ENCODE data around the gene POLQ.
"Not testable (repeated sequence)": the region's sequence is repeated elsewhere in the genome, so short reads cannot be mapped to it uniquely, and the experiment has no call there.

The POLQ gene

GRCh38 chr3:121424549-121424948 lies 121.2 kb downstream of the POLQ start:
- DNase-seq, result no peak
- no peak for TF ChIP-seq GATA1 (IDR thresholded peaks at IDR 0.05; ENCODE audit: low read depth, low read length)
- no peak for TF ChIP-seq POLR2A (IDR thresholded peaks at IDR 0.05; ENCODE audit: low read length)

- DNase-seq, result no peak
- no peak for TF ChIP-seq POLR2A (IDR thresholded peaks at IDR 0.05; ENCODE audit: low read length)
- TF ChIP-seq GATA1 (IDR thresholded peaks at IDR 0.05; ENCODE audit: low read depth, low read length), result no peak
Observed at GRCh38 chr3:121418182-121418581, 127.6 kb downstream of the POLQ start.

DNA sequence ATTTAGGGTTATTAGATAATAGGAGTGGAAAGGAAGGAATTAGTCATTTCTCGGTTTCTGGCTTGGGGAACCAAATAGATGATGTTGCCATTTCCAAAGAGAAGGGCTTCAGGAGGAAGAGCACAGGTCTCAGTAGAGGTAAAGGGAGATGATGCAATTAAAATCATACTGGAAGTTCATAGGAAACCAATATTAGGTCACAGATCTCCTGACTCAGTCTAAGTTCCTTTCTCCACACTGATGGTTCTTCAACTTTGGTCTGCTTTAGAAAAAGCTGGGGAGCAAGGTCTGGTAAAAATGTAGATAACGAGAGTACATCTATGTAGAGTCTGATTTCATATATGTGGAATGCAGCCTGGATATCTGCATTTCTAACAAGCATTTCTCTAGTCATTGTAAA lies 130.9 kb downstream of the POLQ start:
- DNase-seq, result no peak
- TF ChIP-seq GATA1 (IDR thresholded peaks at IDR 0.05; ENCODE audit: low read depth, low read length), result no peak
- no peak for TF ChIP-seq POLR2A (IDR thresholded peaks at IDR 0.05; ENCODE audit: low read length)

- no peak for TF ChIP-seq POLR2A (IDR thresholded peaks at IDR 0.05; ENCODE audit: low read length)
- TF ChIP-seq GATA1 (IDR thresholded peaks at IDR 0.05; ENCODE audit: low read depth, low read length), result no peak
- DNase-seq, result no peak
Observed at GRCh38 chr3:121411523-121411922, 134.3 kb downstream of the POLQ start.

GRCh38 chr3:121405631-121406030 lies 140.2 kb downstream of the POLQ start:
- DNase-seq, result no peak
- no peak for TF ChIP-seq GATA1 (IDR thresholded peaks at IDR 0.05; ENCODE audit: low read depth, low read length)
- no peak for TF ChIP-seq POLR2A (IDR thresholded peaks at IDR 0.05; ENCODE audit: low read length)

- no peak for DNase-seq
Observed at GRCh38 chr3:121399820-121400219, 146.0 kb downstream of the POLQ start.

DNA sequence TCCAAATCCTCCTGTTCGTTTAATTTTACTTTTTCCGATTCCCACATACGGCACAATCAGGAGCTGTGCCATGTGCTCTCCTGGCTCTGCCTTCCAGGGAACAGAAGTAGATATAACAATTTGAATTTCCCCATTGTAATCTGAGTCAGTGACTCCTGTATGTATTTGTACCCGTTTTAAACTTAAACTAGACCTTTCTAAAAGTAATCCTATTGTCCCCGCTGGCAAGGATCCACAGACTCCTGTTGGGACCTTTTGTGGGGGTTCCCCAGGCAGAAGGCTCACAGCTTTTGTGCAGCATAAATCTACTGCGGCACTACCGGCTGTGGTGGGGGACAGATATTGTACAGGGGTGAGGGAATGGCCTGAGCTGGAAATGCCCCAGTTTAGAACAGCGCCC lies 147.7 kb downstream of the POLQ start:
- DNase-seq, result not testable (repeated sequence)

More at GRCh38 chr3:121399820-121400219, 146.0 kb downstream of the POLQ start:
- TF ChIP-seq GATA1 (IDR thresholded peaks at IDR 0.05; ENCODE audit: low read depth, low read length), result no peak
- TF ChIP-seq POLR2A (IDR thresholded peaks at IDR 0.05; ENCODE audit: low read length), result no peak

- not testable (repeated sequence) for DNase-seq
Observed at GRCh38 chr3:121395967-121396366, 149.8 kb downstream of the POLQ start.

DNA sequence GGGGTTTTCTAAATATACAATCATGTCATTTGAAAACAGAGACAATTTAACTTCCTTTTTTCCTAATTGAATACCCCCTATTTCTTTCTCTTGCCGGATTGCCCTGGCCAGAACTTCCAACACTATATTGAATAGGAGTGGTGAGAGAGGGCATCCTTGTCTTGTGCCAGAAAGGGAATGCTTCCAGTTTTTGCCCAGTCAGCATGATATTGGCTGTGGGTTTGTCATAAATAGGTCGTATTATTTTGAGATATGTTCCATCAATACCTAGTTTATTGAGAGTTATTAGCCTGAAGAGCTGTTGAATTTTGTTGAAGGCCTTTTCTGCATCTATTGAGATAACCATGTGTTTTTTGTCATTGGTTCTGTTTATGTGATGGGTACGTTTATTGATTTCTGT lies 157.5 kb downstream of the POLQ start:
- not testable (repeated sequence) for DNase-seq

Measured in erythroblast (primary cell).